CD14-positive monocyte (primary cell): ENCODE results near the gene RACK1. TPM values are rescaled to one million over a fixed set of nuclear protein-coding genes. Genes with fewer than 3 reads are reported as not detected.
A peak's percentile ranks its signal among the peaks of the same experiment; 100 is the strongest.

Source experiments
- DNase-seq, 3 donors: peaks; one replicate each; pipeline ENCODE4 v3.0.0-alpha.2; 2011 to 2022
- H2AFZ ChIP-seq: 2 replicates; pipeline ENCODE4 v1.6.0; 2012; ENCODE audit warnings: mild to moderate bottlenecking, low read depth, low read length, inconsistent platforms; ENCODE audit not compliant: insufficient read depth, poor library complexity, severe bottlenecking
- H3K27ac ChIP-seq, 2 donors: 1 replicate in 1 of 2; 2 replicates in 1 of 2; pipeline ENCODE4 v1.5.1; 2012 to 2013; ENCODE audit warnings: low read length in 2 of 2, control low read depth in 1 of 2, inconsistent platforms in 1 of 2, low read depth in 1 of 2, mild to moderate bottlenecking in 1 of 2
- H3K27me3 ChIP-seq, 2 donors: one replicate each; pipeline versions ENCODE4 v1.6.0 to v1.6.1; 2011 to 2013; ENCODE audit warnings: low read length in 2 of 2; ENCODE audit not compliant: control insufficient read depth in 2 of 2, insufficient read depth in 2 of 2
- H3K36me3 ChIP-seq, 2 donors: replicated peaks in 1 of 2; 1 replicate in 1 of 2; 2 replicates in 1 of 2; pipeline versions ENCODE4 v1.5.1 to v1.6.1; 2012 to 2013; ENCODE audit warnings: low read length in 2 of 2, control low read depth in 1 of 2, inconsistent platforms in 1 of 2, mild to moderate bottlenecking in 1 of 2; ENCODE audit not compliant: insufficient read depth in 2 of 2, control insufficient read depth in 1 of 2
- H3K4me1 ChIP-seq, 2 donors: 1 replicate in 1 of 2; 2 replicates in 1 of 2; pipeline versions ENCODE4 v1.5.1 to v1.6.1; 2012 to 2013; ENCODE audit warnings: low read length in 2 of 2, control low read depth in 1 of 2, inconsistent platforms in 1 of 2, mild to moderate bottlenecking in 1 of 2, moderate library complexity in 1 of 2; ENCODE audit not compliant: insufficient read depth in 2 of 2, control insufficient read depth in 1 of 2
- H3K4me2 ChIP-seq: replicated peaks from 2 replicates; pipeline ENCODE3; 2012; ENCODE audit warnings: low read length, moderate library complexity, mild to moderate bottlenecking; ENCODE audit not compliant: poor library complexity, severe bottlenecking; ENCODE audit errors: extremely low read depth
- H3K4me3 ChIP-seq, 3 experiments: fragments of 200-600 bp in 1 of 3; sonication (generic) in 1 of 3; replicated peaks in 1 of 3; 1 replicate in 2 of 3; 2 replicates in 1 of 3; pipeline ENCODE4 v1.5.1; 2011 to 2013; ENCODE audit warnings: low read length in 3 of 3, mild to moderate bottlenecking in 3 of 3, control low read depth in 2 of 3, low read depth in 2 of 3, inconsistent platforms in 1 of 3, moderate library complexity in 1 of 3
- H3K79me2 ChIP-seq: 2 replicates; pipeline ENCODE4 v1.6.0; 2012; ENCODE audit warnings: mild to moderate bottlenecking, control low read depth, inconsistent platforms, low read length, moderate library complexity; ENCODE audit not compliant: insufficient read depth
- H3K9ac ChIP-seq: 2 replicates; pipeline ENCODE4 v1.6.0; 2017; ENCODE audit warnings: low read length, mild to moderate bottlenecking; ENCODE audit not compliant: insufficient read depth, poor library complexity, severe bottlenecking
- H3K9me3 ChIP-seq, 2 donors: replicated peaks in 1 of 2; 1 replicate in 1 of 2; 2 replicates in 1 of 2; pipeline versions ENCODE4 v1.5.1 to v1.6.1; 2012 to 2013; ENCODE audit warnings: low read length in 2 of 2, control low read depth in 1 of 2; ENCODE audit not compliant: control insufficient read depth in 1 of 2, insufficient read depth in 1 of 2
- H4K20me1 ChIP-seq: 2 replicates; pipeline ENCODE4 v1.6.0; 2012; ENCODE audit warnings: mild to moderate bottlenecking, low read length, control low read depth, moderate library complexity; ENCODE audit not compliant: insufficient read depth
- H3K27ac Mint-ChIP-seq, 7 donors: one replicate each; pipeline ENCODE4 v1.8.0; 2020; ENCODE audit warnings: mild to moderate bottlenecking in 7 of 7, mixed read lengths in 7 of 7, moderate library complexity in 6 of 7, inconsistent platforms in 2 of 7
- H3K27me3 Mint-ChIP-seq, 3 donors: one replicate each; pipeline ENCODE4 v1.8.0; 2021 to 2022; ENCODE audit warnings: low read depth in 3 of 3, mild to moderate bottlenecking in 3 of 3, mixed read lengths in 3 of 3, moderate library complexity in 3 of 3, inconsistent platforms in 1 of 3
- H3K36me3 Mint-ChIP-seq, 2 donors: one replicate each; pipeline ENCODE4 v1.8.0; 2020; ENCODE audit warnings: mixed read lengths in 2 of 2, inconsistent platforms in 1 of 2, mild to moderate bottlenecking in 1 of 2
- H3K4me1 Mint-ChIP-seq: one replicate; pipeline ENCODE4 v1.8.0; 2020; ENCODE audit warnings: mild to moderate bottlenecking, mixed read lengths
- H3K4me3 Mint-ChIP-seq, 2 donors: one replicate each; pipeline ENCODE4 v1.8.0; 2020; ENCODE audit warnings: mild to moderate bottlenecking in 2 of 2, mixed read lengths in 2 of 2, moderate library complexity in 1 of 2
- H3K9me3 Mint-ChIP-seq, 7 donors: one replicate each; pipeline ENCODE4 v1.8.0; 2020 to 2022; ENCODE audit warnings: mixed read lengths in 7 of 7, mild to moderate bottlenecking in 6 of 7, moderate library complexity in 6 of 7, inconsistent platforms in 2 of 7
- CTCF ChIP-seq: fragments of 200-600 bp; IDR thresholded peaks from one replicate; pipeline ENCODE4 v1.8.0; 2022; ENCODE audit warnings: antibody characterized with exemption, mild to moderate bottlenecking
- WGBS: methylation state at CpG from one replicate; pipeline ENCODE4 v1.1.5; 2013; ENCODE audit warnings: missing lambda C conversion rate; ENCODE audit not compliant: insufficient coverage; 5-methylcytosine and 5-hydroxymethylcytosine counted together
- intact Hi-C, 2 donors: fragments of 100-400 bp; cut with micrococcal nuclease; formaldehyde crosslinking; loops; one replicate each; pipeline versions ENCODE4 v1.15.0 to v1.15.1; 2023
- polyA plus RNA-seq, 3 donors: library from polyadenylated mRNA; depleted of rRNA in 1 of 3; unstranded in 2 of 3; stranded (reverse) in 1 of 3; fragments of 300-500 nt in 2 of 3; fragments of >200 nt in 1 of 3; fragmentation: Illumina TruSeq in 2 of 3; gene quantifications; 1 replicate in 2 of 3; 2 replicates in 1 of 3; pipeline ENCODE4 v1.2.3, GENCODE V29; 2012 to 2021

The RACK1 gene
- polyA plus RNA-seq, 3 donors = 1,150 to 2,356 (median 1,195) TPM

GRCh38 chr5:181235323-181235688 is 8.4 kb downstream of the RACK1 start:
- H3K36me3 Mint-ChIP-seq = peaks cover 81 to 92% of the 10 kb centered on the region in 2 donors

GRCh38 chr5:181234455-181235306 is 9.0 kb downstream of the RACK1 start:
- intact Hi-C loops = no loop called here
- Mint-ChIP-seq H3K36me3 (peaks cover 82 to 92% of the 10 kb centered on the region in 2 donors), H3K9me3 (peaks cover 0 to 1% (median 0%) of the 10 kb centered on the region in 7 donors), H3K4me1 (peaks cover 5% of the 10 kb centered on the region), H3K27me3 (peaks cover 0 to 2% (median 0%) of the 10 kb centered on the region in 3 donors), H3K4me3 (no peak overlapping the region), H3K27ac (peak overlapping the region in 5 of 7 donors; percentile 27 to 86 (median 47))
- Histone ChIP-seq H3K9ac (no peak overlapping the region), H3K4me2 (no peak overlapping the region), H3K4me3 (no peak overlapping the region), H3K36me3 (peaks cover 68 to 96% of the 10 kb centered on the region in 2 donors), H3K79me2 (peaks cover 15% of the 10 kb centered on the region), H3K27ac (peak overlapping the region in 1 of 2 donors; percentile 31), H3K4me1 (no peaks in the 10 kb centered on the region), H3K27me3 (no peaks in the 10 kb centered on the region), H2AFZ (no peak overlapping the region), H4K20me1 (peaks cover 59% of the 10 kb centered on the region), H3K9me3 (no peaks in the 10 kb centered on the region)
- no peak for TF ChIP-seq CTCF
- WGBS = 97% methylated on average over 16 of the region's 22 CpGs
- no peak for DNase-seq

More at GRCh38 chr5:181235323-181235688, 8.4 kb downstream of the RACK1 start:
- H3K79me2 ChIP-seq = peaks cover 22% of the 10 kb centered on the region
- H3K4me1 ChIP-seq = no peaks in the 10 kb centered on the region
- no peak overlapping the region for H3K4me2 ChIP-seq
- intact Hi-C loops = no loop called here
- H2AFZ ChIP-seq = no peak overlapping the region
- peak overlapping the region in 1 of 2 donors; percentile 31 for H3K27ac ChIP-seq
- H3K9me3 ChIP-seq = no peaks in the 10 kb centered on the region
- 79% methylated on average over 3 of the region's 5 CpGs for WGBS
- peaks cover 0 to 2% (median 0%) of the 10 kb centered on the region in 3 donors for H3K27me3 Mint-ChIP-seq
- no peak overlapping the region for H3K4me3 ChIP-seq
- peaks cover 72 to 97% of the 10 kb centered on the region in 2 donors for H3K36me3 ChIP-seq
- H3K27me3 ChIP-seq = no peaks in the 10 kb centered on the region
- H4K20me1 ChIP-seq = peaks cover 63% of the 10 kb centered on the region
- no peak overlapping the region for H3K9ac ChIP-seq
- DNase-seq = no peak
- H3K27ac Mint-ChIP-seq = peak overlapping the region in 5 of 7 donors; percentile 27 to 72 (median 44)
- no peak for TF ChIP-seq CTCF
- peaks cover 0 to 1% (median 0%) of the 10 kb centered on the region in 7 donors for H3K9me3 Mint-ChIP-seq
- H3K4me3 Mint-ChIP-seq = no peak overlapping the region
- peaks cover 5% of the 10 kb centered on the region for H3K4me1 Mint-ChIP-seq
